Peyer's patch (tissue), 4 donors: ENCODE measurements around the gene TLR10.

ENCODE experiments used
- CTCF ChIP-seq, 6 experiments: fragments of 450-650 bp in 4 of 6; fragments of 200-600 bp in 2 of 6; sonication (generic) in 1 of 6; IDR thresholded peaks; one replicate each; pipeline ENCODE4 v1.5.1; 2017 to 2019; ENCODE audit warnings: antibody characterized with exemption in 6 of 6, mild to moderate bottlenecking in 3 of 6, moderate library complexity in 1 of 6
- POLR2A ChIP-seq, 2 donors: fragments of 450-650 bp; IDR thresholded peaks; one replicate each; pipeline ENCODE4 v1.5.1; 2017; ENCODE audit warnings: antibody characterized with exemption in 2 of 2, mild to moderate bottlenecking in 2 of 2, moderate library complexity in 2 of 2

DNA sequence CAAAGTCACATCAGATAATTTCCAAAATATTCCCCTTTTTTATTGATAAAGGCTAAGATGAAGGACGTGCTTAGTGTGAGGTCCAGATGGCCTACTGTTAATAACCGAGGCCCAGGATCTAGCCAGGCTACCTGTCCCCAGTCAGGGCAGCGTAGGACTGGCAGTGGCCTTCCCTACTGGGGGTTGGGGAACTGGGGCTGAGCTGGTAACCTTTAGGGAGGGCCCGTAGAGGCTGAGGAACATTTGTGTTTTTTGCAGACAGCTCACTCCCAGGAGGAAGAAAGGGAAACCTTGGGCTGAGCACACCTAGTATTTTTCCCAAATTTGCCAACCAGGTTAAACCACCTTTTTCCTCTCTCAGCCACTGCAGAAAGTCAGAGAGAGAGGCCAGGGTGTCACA lies 59.7 kb downstream of the TLR10 start:
- TF ChIP-seq CTCF (IDR thresholded peaks at IDR 0.05) (no peak), POLR2A (IDR thresholded peaks at IDR 0.05) (no peak)
